Measurements from ENCODE around the gene GJB1. TPM values are rescaled to one million over a fixed set of nuclear protein-coding genes. Genes with fewer than 3 reads are reported as not detected.
A peak's percentile ranks its signal among the peaks of the same experiment; 100 is the strongest.

The GJB1 gene
- total RNA-seq, 1 experiment from 2014 or later, result not detected

DNA sequence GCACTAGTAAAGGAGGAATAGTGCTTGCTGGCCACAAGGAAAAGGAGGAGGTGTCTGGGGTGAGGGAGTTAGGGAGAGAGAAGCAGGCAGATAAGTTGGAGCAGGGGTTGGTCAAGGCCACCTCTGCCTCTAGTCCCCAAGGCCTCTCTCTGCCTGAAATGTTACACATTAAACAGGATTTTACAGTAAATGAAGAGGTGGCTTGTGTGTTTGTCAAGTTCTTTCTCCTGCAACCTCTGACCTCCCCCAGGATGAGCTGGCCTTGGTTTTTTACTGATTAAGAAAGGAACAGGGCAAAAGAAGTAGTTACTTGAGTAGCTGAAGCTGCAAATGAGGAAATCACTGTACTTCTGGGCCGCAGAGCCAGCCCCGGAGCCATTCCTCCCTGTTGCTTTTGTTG is 2.0 kb downstream of the GJB1 start:
- H3T11ph ChIP-seq (ENCODE audit: low read length), result no peak overlapping the region
- Mint-ChIP-seq H3K4me1 (peaks cover 13 to 29% of the 10 kb centered on the region in 2 experiments), H3K27me3 (ENCODE audit: low read depth) (no peaks in the 10 kb centered on the region; the same call in 1 of the 2 replicates), H3K4me3 (peak overlapping the region in 1 of 2 experiments; percentile 45; a peak in 1 of 5 replicates), H3K36me3 (ENCODE audit: insufficient read depth in 1 of 3, low read depth in 3 of 3) (peaks cover 0 to 11% (median 5%) of the 10 kb centered on the region in 3 experiments; a peak in 3 of 7 replicates), H3K27ac (no peak overlapping the region; a peak in 1 of 7 replicates), H3K9me3 (peaks cover 69 to 86% of the 10 kb centered on the region in 2 experiments)
- H3K4me2 ChIP-seq (ENCODE audit: insufficient read depth, insufficient read length, low read length), result no peak overlapping the region
- no peak overlapping the region for H3K27ac ChIP-seq (ENCODE audit: insufficient read length, low read depth, low read length)
- H3K23ac ChIP-seq (ENCODE audit: insufficient read length, low read depth, low read length), result no peak overlapping the region
- no peak overlapping the region for H2BK5ac ChIP-seq (ENCODE audit: insufficient read length, low read length)
- TF ChIP-seq, protein P1, sequence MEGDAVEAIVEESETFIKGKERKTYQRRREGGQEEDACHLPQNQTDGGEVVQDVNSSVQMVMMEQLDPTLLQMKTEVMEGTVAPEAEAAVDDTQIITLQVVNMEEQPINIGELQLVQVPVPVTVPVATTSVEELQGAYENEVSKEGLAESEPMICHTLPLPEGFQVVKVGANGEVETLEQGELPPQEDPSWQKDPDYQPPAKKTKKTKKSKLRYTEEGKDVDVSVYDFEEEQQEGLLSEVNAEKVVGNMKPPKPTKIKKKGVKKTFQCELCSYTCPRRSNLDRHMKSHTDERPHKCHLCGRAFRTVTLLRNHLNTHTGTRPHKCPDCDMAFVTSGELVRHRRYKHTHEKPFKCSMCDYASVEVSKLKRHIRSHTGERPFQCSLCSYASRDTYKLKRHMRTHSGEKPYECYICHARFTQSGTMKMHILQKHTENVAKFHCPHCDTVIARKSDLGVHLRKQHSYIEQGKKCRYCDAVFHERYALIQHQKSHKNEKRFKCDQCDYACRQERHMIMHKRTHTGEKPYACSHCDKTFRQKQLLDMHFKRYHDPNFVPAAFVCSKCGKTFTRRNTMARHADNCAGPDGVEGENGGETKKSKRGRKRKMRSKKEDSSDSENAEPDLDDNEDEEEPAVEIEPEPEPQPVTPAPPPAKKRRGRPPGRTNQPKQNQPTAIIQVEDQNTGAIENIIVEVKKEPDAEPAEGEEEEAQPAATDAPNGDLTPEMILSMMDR (conservative IDR thresholded peaks at IDR 0.05), result no peak
- no peak overlapping the region for H2AFZ ChIP-seq (ENCODE audit: low read length)
- no peak overlapping the region for H2BK120ac ChIP-seq (ENCODE audit: low read depth, low read length, poor library complexity, severe bottlenecking)
- H3K9me3 ChIP-seq (ENCODE audit: control insufficient read depth, low read depth, low read length), result peaks cover 22% of the 10 kb centered on the region
- no peaks in the 10 kb centered on the region for H4K20me1 ChIP-seq (ENCODE audit: control insufficient read depth, insufficient read depth, insufficient read length)
- no peak overlapping the region for H3K18ac ChIP-seq (ENCODE audit: insufficient read length, low read depth, low read length)
- no peak overlapping the region for H2BK15ac ChIP-seq (ENCODE audit: low read depth, low read length)
- H3K56ac ChIP-seq (ENCODE audit: insufficient read length, low read depth, low read length), result no peak overlapping the region
- H3K9ac ChIP-seq (ENCODE audit: extremely low read depth, insufficient read length, low read length), result no peak overlapping the region
- H3K4me1 ChIP-seq (ENCODE audit: insufficient read depth, low read length), result no peaks in the 10 kb centered on the region
- H3K14ac ChIP-seq (ENCODE audit: insufficient read depth, low read length), result no peak overlapping the region
- no peak for DNase-seq
- H2AK5ac ChIP-seq (ENCODE audit: insufficient read length, low read length), result no peak overlapping the region
- no peak overlapping the region for H4K91ac ChIP-seq (ENCODE audit: insufficient read length, low read depth, low read length)
- H2BK20ac ChIP-seq (ENCODE audit: low read depth, low read length, poor library complexity, severe bottlenecking), result no peak overlapping the region
- H4K8ac ChIP-seq (replicated peaks; ENCODE audit: insufficient read length, low read depth, low read length), result no peak overlapping the region
- no peaks in the 10 kb centered on the region for H3K23me2 ChIP-seq (ENCODE audit: insufficient read length, low read depth, low read length, poor library complexity, severe bottlenecking)
- no peak overlapping the region for H4K5ac ChIP-seq (ENCODE audit: insufficient read length, low read depth, low read length)
- no peak overlapping the region for H3K4ac ChIP-seq (ENCODE audit: low read depth, low read length)
- H3K79me2 ChIP-seq (ENCODE audit: insufficient read depth, low read length), result no peaks in the 10 kb centered on the region
- no peak overlapping the region for H2BK12ac ChIP-seq (ENCODE audit: insufficient read length, low read depth, low read length)
- no peaks in the 10 kb centered on the region for H3K27me3 ChIP-seq (ENCODE audit: insufficient read depth, low read length)
- no CpG with 5 or more reads among the region's 2 CpGs for WGBS (ENCODE audit: extremely low coverage, insufficient read length, low lambda C conversion rate)
- H3K79me1 ChIP-seq (ENCODE audit: insufficient read depth, low read depth, low read length, poor library complexity, severe bottlenecking), result no peaks in the 10 kb centered on the region

Data from H9 (cell line).